HEK293T (cell line): Measurements from ENCODE around the gene MRPS27.

Experiments used
- CTCF ChIA-PET: fragments of 350-600 bp; formaldehyde crosslinking; extraction: SDS; loops from one replicate; lab custom pipeline; 2021; ENCODE audit warnings: antibody characterized with exemption, inconsistent platforms; lab: Yijun Ruan, JAX
- POLR2A ChIA-PET: fragments of 350-600 bp; formaldehyde crosslinking; extraction: SDS; loops from one replicate; lab custom pipeline; 2020; ENCODE audit warnings: antibody characterized with exemption, inconsistent platforms; lab: Yijun Ruan, JAX
- DNase-seq: peaks from one replicate; pipeline ENCODE4 v3.0.0; 2012; ENCODE audit warnings: mixed read lengths; ENCODE audit errors: extremely low spot score
- ARNT ChIP-seq: fragments of 450-650 bp; IDR thresholded peaks from 2 replicates; pipeline ENCODE4 v1.6.1; 2017; ENCODE audit warnings: mild to moderate bottlenecking
- BHLHE40 ChIP-seq: fragments of 450-650 bp; IDR thresholded peaks from 2 replicates; pipeline ENCODE4 v1.6.1; 2016; ENCODE audit warnings: mild to moderate bottlenecking, moderate library complexity, borderline replicate concordance
- CTBP1 ChIP-seq: fragments of 450-650 bp; IDR thresholded peaks from 2 replicates; pipeline ENCODE4 v1.6.1; 2016; ENCODE audit warnings: borderline replicate concordance
- ELF4 ChIP-seq: fragments of 450-650 bp; IDR thresholded peaks from 2 replicates; pipeline ENCODE4 v1.6.1; 2017; ENCODE audit warnings: antibody characterized with exemption
- FOXA1 ChIP-seq: fragments of 450-650 bp; IDR thresholded peaks from 2 replicates; pipeline ENCODE4 v1.6.1; 2016; ENCODE audit warnings: mild to moderate bottlenecking
- FOXK2 ChIP-seq: fragments of 450-650 bp; IDR thresholded peaks from 2 replicates; pipeline ENCODE4 v1.6.1; 2016; ENCODE audit warnings: mild to moderate bottlenecking
- FOXM1 ChIP-seq: fragments of 450-650 bp; IDR thresholded peaks from 2 replicates; pipeline ENCODE4 v1.6.1; 2017; ENCODE audit warnings: mild to moderate bottlenecking, borderline replicate concordance
- HDGF ChIP-seq: fragments of 450-650 bp; IDR thresholded peaks from 2 replicates; pipeline ENCODE4 v1.6.1; 2017; ENCODE audit warnings: antibody characterized with exemption, borderline replicate concordance
- L3MBTL2 ChIP-seq: fragments of 450-650 bp; conservative IDR thresholded peaks from 2 replicates; pipeline ENCODE4 v1.6.1; 2016; ENCODE audit warnings: mild to moderate bottlenecking
- LEF1 ChIP-seq: fragments of 450-650 bp; IDR thresholded peaks from 2 replicates; pipeline ENCODE4 v1.6.1; 2017; ENCODE audit warnings: mild to moderate bottlenecking, borderline replicate concordance
- NFRKB ChIP-seq: fragments of 450-650 bp; IDR thresholded peaks from 2 replicates; pipeline ENCODE4 v1.6.1; 2016; ENCODE audit warnings: mild to moderate bottlenecking, moderate library complexity
- PKNOX1 ChIP-seq: fragments of 450-650 bp; IDR thresholded peaks from 2 replicates; pipeline ENCODE4 v1.6.1; 2016
- SP1 ChIP-seq: fragments of 450-650 bp; IDR thresholded peaks from 2 replicates; pipeline ENCODE4 v1.6.1; 2017
- SUZ12 ChIP-seq: fragments of 450-650 bp; IDR thresholded peaks from 2 replicates; pipeline ENCODE4 v1.6.1; 2016; ENCODE audit warnings: mild to moderate bottlenecking
- TARDBP ChIP-seq: fragments of 450-650 bp; IDR thresholded peaks from 2 replicates; pipeline ENCODE4 v1.6.1; 2016
- ZNF384 ChIP-seq: fragments of 450-650 bp; IDR thresholded peaks from 2 replicates; pipeline ENCODE4 v1.6.1; 2016

MRPS27 gene

GRCh38 chr5:72319976-72320752 is at the start of gene MRPS27, which contains the start of gene PTCD2:
Gene MRPS27 (minus strand): TSS chr5:72320240. CDS start chr5:72320221, 19 bp downstream.
Gene PTCD2 (plus strand): TSS chr5:72320373. CDS start chr5:72320383, 10 bp downstream.
- no peak for TF ChIP-seq SP1
- peak; percentile 53; the same call in 1 of the 2 replicates for TF ChIP-seq BHLHE40
- TF ChIP-seq FOXA1: no peak
- TF ChIP-seq PKNOX1: 0 out of 2 replicates have a peak, but pooled peaks have one; percentile 8
- TF ChIP-seq TARDBP: no peak
- TF ChIP-seq ELF4: peak; percentile 52
- TF ChIP-seq L3MBTL2: peak; percentile 97
- TF ChIP-seq NFRKB: peak; percentile 71; the same call in 1 of the 2 replicates
- POLR2A ChIA-PET: interaction anchor here (0.8 to 1.3 kb wide), 13 partner anchors 9 to 987 kb away, joined by 3 to 15 read pairs (median 4); no protein-coding TSS in a partner anchor
- DNase-seq: peak; percentile 98
- CTCF ChIA-PET: no interaction called here

- ChIA-PET POLR2A (no interaction called here), CTCF (no interaction called here)
- no peak for DNase-seq
- no peak for TF ChIP-seq SUZ12
- TF ChIP-seq PKNOX1: no peak
- no peak for TF ChIP-seq CTBP1
- no peak for TF ChIP-seq FOXM1
These were observed 49.7 kb upstream of the MRPS27 start for GRCh38 chr5:72369711-72370110.

- ChIA-PET CTCF (no interaction called here), POLR2A (no interaction called here)
- TF ChIP-seq L3MBTL2 (no peak), SP1 (no peak), NFRKB (no peak), ZNF384 (no peak), HDGF (no peak), ELF4 (no peak), FOXA1 (no peak), CTBP1 (no peak), LEF1 (no peak), FOXM1 (no peak), SUZ12 (no peak), FOXK2 (no peak), ARNT (no peak), PKNOX1 (no peak), TARDBP (no peak), BHLHE40 (no peak)
- no peak for DNase-seq
These were observed 49.3 kb upstream of the MRPS27 start for GRCh38 chr5:72369301-72369700.

- TF ChIP-seq NFRKB: no peak
- TF ChIP-seq L3MBTL2: no peak
- no peak for TF ChIP-seq FOXM1
- TF ChIP-seq LEF1: no peak
- no peak for TF ChIP-seq FOXA1
- no peak for TF ChIP-seq PKNOX1
- no peak for TF ChIP-seq SUZ12
- no peak for TF ChIP-seq TARDBP
- TF ChIP-seq ELF4: no peak
- no peak for TF ChIP-seq ZNF384
- CTCF ChIA-PET: no interaction called here
- no peak for DNase-seq
- POLR2A ChIA-PET: interaction anchor here (1.0 kb wide), 1 partner anchor 123 kb away, joined by 3 read pairs; no protein-coding TSS in a partner anchor
These were observed 48.2 kb upstream of the MRPS27 start for GRCh38 chr5:72368271-72368670.

- DNase-seq: peak; percentile 49
- TF ChIP-seq BHLHE40 (no peak), NFRKB (no peak), ELF4 (no peak), ZNF384 (no peak), TARDBP (no peak), CTBP1 (no peak), HDGF (no peak), PKNOX1 (no peak), FOXA1 (no peak), FOXK2 (no peak)
- CTCF ChIA-PET: interaction anchor here (0.9 to 1.6 kb wide), 3 partner anchors 10 to 158 kb away, joined by 3 to 5 read pairs (median 5); no protein-coding TSS in a partner anchor
- POLR2A ChIA-PET: interaction anchor here (1.8 kb wide), 1 partner anchor 46 kb away, joined by 5 read pairs; the partner anchor contains the start of genes MRPS27 and PTCD2
These were observed 46.4 kb upstream of the MRPS27 start for GRCh38 chr5:72366324-72366976.
